Liver (tissue), 9 donors: Measurements from ENCODE around the gene ALAS1. TPM values are rescaled to one million over a fixed set of nuclear protein-coding genes. Genes with fewer than 3 reads are reported as not detected.

Experiments
- DNase-seq: peaks from one replicate; pipeline ENCODE4 v3.0.0-alpha.2; 2017; ENCODE audit warnings: low spot score
- H3K27ac ChIP-seq, 2 donors: one replicate each; pipeline ENCODE4 v1.7.0; 2013; ENCODE audit warnings: inconsistent platforms in 2 of 2, low read length in 2 of 2, control low read depth in 1 of 2, low read depth in 1 of 2, mild to moderate bottlenecking in 1 of 2
- H3K27me3 ChIP-seq, 4 donors: one replicate each; pipeline versions ENCODE4 v1.6.1 to v1.7.0; 2013; ENCODE audit warnings: low read length in 3 of 4, inconsistent platforms in 1 of 4, mild to moderate bottlenecking in 1 of 4, moderate library complexity in 1 of 4; ENCODE audit not compliant: control insufficient read depth in 4 of 4, insufficient read depth in 4 of 4
- H3K36me3 ChIP-seq, 4 donors: one replicate each; pipeline versions ENCODE4 v1.6.1 to v1.7.0; 2013; ENCODE audit warnings: low read length in 3 of 4, mild to moderate bottlenecking in 3 of 4, low read depth in 1 of 4, moderate library complexity in 1 of 4; ENCODE audit not compliant: control insufficient read depth in 4 of 4, insufficient read depth in 3 of 4
- H3K4me1 ChIP-seq, 4 donors: one replicate each; pipeline versions ENCODE4 v1.6.1 to v1.7.0; 2013; ENCODE audit warnings: low read length in 3 of 4, mild to moderate bottlenecking in 3 of 4, moderate library complexity in 1 of 4; ENCODE audit not compliant: control insufficient read depth in 4 of 4, insufficient read depth in 4 of 4
- H3K4me3 ChIP-seq, 3 donors: one replicate each; pipeline versions ENCODE4 v1.6.1 to v1.7.0; 2013; ENCODE audit warnings: low read length in 3 of 3, control low read depth in 1 of 3, low read depth in 1 of 3, mild to moderate bottlenecking in 1 of 3
- H3K9ac ChIP-seq, 2 donors: one replicate each; pipeline ENCODE4 v1.7.0; 2013; ENCODE audit warnings: low read length in 2 of 2, mild to moderate bottlenecking in 2 of 2, moderate library complexity in 2 of 2, control low read depth in 1 of 2, low read depth in 1 of 2
- H3K9me3 ChIP-seq, 4 donors: one replicate each; pipeline versions ENCODE4 v1.6.1 to v1.7.0; 2013; ENCODE audit warnings: low read length in 3 of 4; ENCODE audit not compliant: control insufficient read depth in 4 of 4
- FOXA2 ChIP-seq: IDR thresholded peaks from 2 replicates; pipeline ENCODE4 v1.6.1; 2016; ENCODE audit warnings: antibody characterized with exemption
- GABPA ChIP-seq, 2 donors: IDR thresholded peaks in 1 of 2; conservative IDR thresholded peaks in 1 of 2; 2 replicates each; pipeline ENCODE4 v1.6.1; 2016; ENCODE audit warnings: antibody characterized with exemption in 2 of 2, mild to moderate bottlenecking in 1 of 2, moderate library complexity in 1 of 2
- HNF4A ChIP-seq, 2 donors: conservative IDR thresholded peaks; 2 replicates each; pipeline ENCODE4 v1.6.1; 2016; ENCODE audit warnings: antibody characterized with exemption in 2 of 2, mild to moderate bottlenecking in 2 of 2
- HNF4G ChIP-seq: IDR thresholded peaks from 2 replicates; pipeline ENCODE4 v1.6.1; 2016; ENCODE audit warnings: antibody characterized with exemption
- JUND ChIP-seq, 2 donors: IDR thresholded peaks; 2 replicates each; pipeline ENCODE4 v1.6.1; 2016; ENCODE audit warnings: antibody characterized with exemption in 2 of 2
- NR2F2 ChIP-seq: IDR thresholded peaks from 2 replicates; pipeline ENCODE4 v1.6.1; 2016; ENCODE audit warnings: antibody characterized with exemption
- RAD21 ChIP-seq, 2 donors: IDR thresholded peaks; 2 replicates each; pipeline ENCODE4 v1.6.1; 2016; ENCODE audit warnings: antibody characterized with exemption in 2 of 2, mild to moderate bottlenecking in 2 of 2
- RXRA ChIP-seq, 2 donors: IDR thresholded peaks; 2 replicates each; pipeline ENCODE4 v1.6.1; 2017 to 2018; ENCODE audit warnings: antibody characterized with exemption in 2 of 2, mild to moderate bottlenecking in 1 of 2
- SP1 ChIP-seq: IDR thresholded peaks from 2 replicates; pipeline ENCODE4 v1.6.1; 2018; ENCODE audit warnings: antibody characterized with exemption, mild to moderate bottlenecking
- YY1 ChIP-seq: IDR thresholded peaks from 2 replicates; pipeline ENCODE4 v1.6.1; 2016; ENCODE audit warnings: antibody characterized with exemption, mild to moderate bottlenecking
- WGBS: extraction: QIAGEN DNeasy Blood & Tissue Kit; methylation state at CpG from one replicate; pipeline ENCODE4 v1.1.7; 2013; 5-methylcytosine and 5-hydroxymethylcytosine counted together
- polyA plus RNA-seq, 2 donors: library from polyadenylated mRNA; stranded (reverse) in 1 of 2; unstranded in 1 of 2; fragments of 200-250 nt in 1 of 2; fragments of >200 nt in 1 of 2; fragmentation: Nextera tagmentation in 1 of 2; extraction: Ambion mirVana in 1 of 2; gene quantifications; one replicate each; pipeline versions ENCODE4 v1.2.1 to v1.2.3, GENCODE V29; 2013 to 2015
- total RNA-seq, 2 donors: library from RNA; depleted of rRNA; stranded (reverse); fragments of >200 nt; gene quantifications; one replicate each; pipeline ENCODE4 v1.2.3, GENCODE V29; 2014
- TF ChIP-seq, protein P1 (sequence below): IDR thresholded peaks from 2 replicates; pipeline ENCODE4 v1.6.1; 2016; ENCODE audit warnings: antibody characterized with exemption
- TF ChIP-seq, protein P2 (sequence below): IDR thresholded peaks from 2 replicates; pipeline ENCODE4 v1.6.1; 2016; ENCODE audit warnings: antibody characterized with exemption
- TF ChIP-seq, protein P3 (sequence below): IDR thresholded peaks from 2 replicates; pipeline ENCODE4 v1.6.1; 2016; ENCODE audit warnings: antibody characterized with exemption, mild to moderate bottlenecking
- TF ChIP-seq, protein P4 (sequence below): fragments of 150-350 bp; IDR thresholded peaks from 2 replicates; pipeline ENCODE4 v1.5.1; 2017; ENCODE audit warnings: improper control_type of control experiment, low read depth, low read length; ENCODE audit not compliant: missing input control
- donor health status: healthy.
- donor health status: healthy.
- donor health status: healthy.
- donor health status: healthy.
- donor health status: healthy.

ALAS1 gene
- total and polyA plus RNA-seq, 4 donors = 32.3 to 421 (median 137) TPM

DNA sequence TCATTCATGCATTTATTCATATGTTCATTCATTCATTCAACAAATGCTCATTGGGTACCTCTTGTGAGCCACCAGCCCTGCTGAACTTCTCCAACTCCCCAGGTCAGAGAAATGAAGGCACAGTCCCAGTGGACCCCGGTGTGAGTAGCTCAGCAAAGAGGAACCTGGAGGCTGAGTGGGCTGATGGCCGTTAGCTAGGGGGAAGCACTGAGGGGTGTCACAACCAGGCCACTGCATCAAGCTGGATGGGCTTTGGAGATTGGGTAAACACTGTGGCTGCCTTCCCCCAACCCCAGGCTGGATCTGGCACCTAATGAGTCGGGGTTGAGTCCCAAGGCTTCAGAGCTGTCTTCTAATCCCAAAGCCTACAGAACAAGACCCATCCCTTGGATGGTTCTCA lies 12.1 kb upstream of the ALAS1 start:
- no peak overlapping the region for H3K27ac ChIP-seq
- 81% methylated on average over 3 of the region's 3 CpGs for WGBS
- no peak for DNase-seq
- H3K9ac ChIP-seq = no peak overlapping the region
- TF ChIP-seq RXRA (IDR thresholded peaks at IDR 0.05) (no peak), FOXA2 (no peak), HNF4G (no peak), JUND (IDR thresholded peaks at IDR 0.05) (no peak), GABPA (IDR thresholded peaks at IDR 0.05 in 1 of 2, conservative IDR thresholded peaks at IDR 0.05 in 1 of 2) (no peak), SP1 (no peak), NR2F2 (no peak), RAD21 (IDR thresholded peaks at IDR 0.05) (no peak)
- TF ChIP-seq, protein P1, sequence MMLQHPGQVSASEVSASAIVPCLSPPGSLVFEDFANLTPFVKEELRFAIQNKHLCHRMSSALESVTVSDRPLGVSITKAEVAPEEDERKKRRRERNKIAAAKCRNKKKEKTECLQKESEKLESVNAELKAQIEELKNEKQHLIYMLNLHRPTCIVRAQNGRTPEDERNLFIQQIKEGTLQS = no peak
- TF ChIP-seq, protein P2, sequence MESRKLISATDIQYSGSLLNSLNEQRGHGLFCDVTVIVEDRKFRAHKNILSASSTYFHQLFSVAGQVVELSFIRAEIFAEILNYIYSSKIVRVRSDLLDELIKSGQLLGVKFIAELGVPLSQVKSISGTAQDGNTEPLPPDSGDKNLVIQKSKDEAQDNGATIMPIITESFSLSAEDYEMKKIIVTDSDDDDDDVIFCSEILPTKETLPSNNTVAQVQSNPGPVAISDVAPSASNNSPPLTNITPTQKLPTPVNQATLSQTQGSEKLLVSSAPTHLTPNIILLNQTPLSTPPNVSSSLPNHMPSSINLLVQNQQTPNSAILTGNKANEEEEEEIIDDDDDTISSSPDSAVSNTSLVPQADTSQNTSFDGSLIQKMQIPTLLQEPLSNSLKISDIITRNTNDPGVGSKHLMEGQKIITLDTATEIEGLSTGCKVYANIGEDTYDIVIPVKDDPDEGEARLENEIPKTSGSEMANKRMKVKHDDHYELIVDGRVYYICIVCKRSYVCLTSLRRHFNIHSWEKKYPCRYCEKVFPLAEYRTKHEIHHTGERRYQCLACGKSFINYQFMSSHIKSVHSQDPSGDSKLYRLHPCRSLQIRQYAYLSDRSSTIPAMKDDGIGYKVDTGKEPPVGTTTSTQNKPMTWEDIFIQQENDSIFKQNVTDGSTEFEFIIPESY = no peak
- peaks cover 19 to 46% (median 28%) of the 10 kb centered on the region in 4 donors for H3K4me1 ChIP-seq
- H3K36me3 ChIP-seq = no peaks in the 10 kb centered on the region
- H3K4me3 ChIP-seq = peak overlapping the region in 2 of 3 donors; percentile 15 to 19
- H3K27me3 ChIP-seq = no peaks in the 10 kb centered on the region
- no peaks in the 10 kb centered on the region for H3K9me3 ChIP-seq

DNA sequence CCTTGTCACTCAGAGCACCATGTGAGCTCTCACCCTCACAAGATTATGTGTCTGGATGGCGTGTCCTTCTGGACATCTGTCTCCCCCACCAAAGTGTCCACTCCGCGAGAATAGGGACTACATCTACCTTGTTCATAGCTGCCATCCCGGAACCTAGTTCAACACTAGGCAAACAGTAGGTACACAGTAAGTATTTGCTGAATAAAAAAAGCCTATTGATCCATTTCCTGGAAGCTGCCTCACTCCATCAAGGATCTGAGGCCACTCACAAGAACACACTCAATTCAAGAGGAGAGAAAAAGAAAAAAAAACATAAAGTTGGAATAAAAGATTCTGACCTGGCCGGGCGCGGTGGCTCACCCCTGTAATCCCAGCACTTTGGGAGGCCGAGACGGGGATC lies 11.2 kb upstream of the ALAS1 start:
- H3K27ac ChIP-seq = no peak overlapping the region
- peak overlapping the region in 1 of 3 donors; percentile 19 for H3K4me3 ChIP-seq
- H3K9ac ChIP-seq = no peak overlapping the region
- TF ChIP-seq, protein P3, sequence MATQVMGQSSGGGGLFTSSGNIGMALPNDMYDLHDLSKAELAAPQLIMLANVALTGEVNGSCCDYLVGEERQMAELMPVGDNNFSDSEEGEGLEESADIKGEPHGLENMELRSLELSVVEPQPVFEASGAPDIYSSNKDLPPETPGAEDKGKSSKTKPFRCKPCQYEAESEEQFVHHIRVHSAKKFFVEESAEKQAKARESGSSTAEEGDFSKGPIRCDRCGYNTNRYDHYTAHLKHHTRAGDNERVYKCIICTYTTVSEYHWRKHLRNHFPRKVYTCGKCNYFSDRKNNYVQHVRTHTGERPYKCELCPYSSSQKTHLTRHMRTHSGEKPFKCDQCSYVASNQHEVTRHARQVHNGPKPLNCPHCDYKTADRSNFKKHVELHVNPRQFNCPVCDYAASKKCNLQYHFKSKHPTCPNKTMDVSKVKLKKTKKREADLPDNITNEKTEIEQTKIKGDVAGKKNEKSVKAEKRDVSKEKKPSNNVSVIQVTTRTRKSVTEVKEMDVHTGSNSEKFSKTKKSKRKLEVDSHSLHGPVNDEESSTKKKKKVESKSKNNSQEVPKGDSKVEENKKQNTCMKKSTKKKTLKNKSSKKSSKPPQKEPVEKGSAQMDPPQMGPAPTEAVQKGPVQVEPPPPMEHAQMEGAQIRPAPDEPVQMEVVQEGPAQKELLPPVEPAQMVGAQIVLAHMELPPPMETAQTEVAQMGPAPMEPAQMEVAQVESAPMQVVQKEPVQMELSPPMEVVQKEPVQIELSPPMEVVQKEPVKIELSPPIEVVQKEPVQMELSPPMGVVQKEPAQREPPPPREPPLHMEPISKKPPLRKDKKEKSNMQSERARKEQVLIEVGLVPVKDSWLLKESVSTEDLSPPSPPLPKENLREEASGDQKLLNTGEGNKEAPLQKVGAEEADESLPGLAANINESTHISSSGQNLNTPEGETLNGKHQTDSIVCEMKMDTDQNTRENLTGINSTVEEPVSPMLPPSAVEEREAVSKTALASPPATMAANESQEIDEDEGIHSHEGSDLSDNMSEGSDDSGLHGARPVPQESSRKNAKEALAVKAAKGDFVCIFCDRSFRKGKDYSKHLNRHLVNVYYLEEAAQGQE = peak; percentile 22
- TF ChIP-seq SP1 = peak; percentile 54
- peak in 1 of 2 donors; percentile 4 for TF ChIP-seq HNF4A (conservative IDR thresholded peaks at IDR 0.05)
- TF ChIP-seq RXRA (IDR thresholded peaks at IDR 0.05) = peak in 1 of 2 donors; percentile 44
- no peak for TF ChIP-seq HNF4G
- TF ChIP-seq, protein P1 = no peak
- H3K9me3 ChIP-seq = no peaks in the 10 kb centered on the region
- DNase-seq = peak; percentile 28
- WGBS = 79% methylated on average over 9 of the region's 9 CpGs
- H3K27me3 ChIP-seq = no peaks in the 10 kb centered on the region
- peaks cover 13 to 40% (median 25%) of the 10 kb centered on the region in 4 donors for H3K4me1 ChIP-seq
- H3K36me3 ChIP-seq = no peaks in the 10 kb centered on the region

DNA sequence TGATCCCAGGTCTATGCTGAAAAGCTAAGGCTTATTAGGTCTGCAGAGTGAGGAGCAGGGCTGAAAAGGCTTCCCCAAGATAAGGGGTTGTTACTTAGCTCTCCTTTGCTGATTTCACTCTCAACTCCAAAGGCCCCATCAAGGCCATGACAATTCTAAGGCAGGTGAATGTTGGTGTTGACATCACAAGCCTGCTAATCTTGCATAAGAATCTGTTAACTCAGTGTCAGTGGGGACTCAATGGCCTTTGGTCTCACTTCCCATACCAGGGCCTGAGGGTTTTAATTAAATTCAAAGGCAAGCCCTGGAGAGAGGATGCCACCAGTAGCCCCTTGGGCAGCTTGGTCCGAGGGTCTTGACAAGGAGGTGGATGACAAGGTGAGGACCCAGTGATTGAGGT lies 9.4 kb upstream of the ALAS1 start:
- TF ChIP-seq JUND (IDR thresholded peaks at IDR 0.05) = peak in 1 of 2 donors; percentile 10
- TF ChIP-seq FOXA2 = peak; percentile 6
- TF ChIP-seq, protein P1 = no peak
- peak; percentile 39 to 57 for TF ChIP-seq HNF4A (conservative IDR thresholded peaks at IDR 0.05)
- TF ChIP-seq GABPA (IDR thresholded peaks at IDR 0.05 in 1 of 2, conservative IDR thresholded peaks at IDR 0.05 in 1 of 2) = no peak
- no peak for TF ChIP-seq RXRA (IDR thresholded peaks at IDR 0.05)
- TF ChIP-seq, protein P4, sequence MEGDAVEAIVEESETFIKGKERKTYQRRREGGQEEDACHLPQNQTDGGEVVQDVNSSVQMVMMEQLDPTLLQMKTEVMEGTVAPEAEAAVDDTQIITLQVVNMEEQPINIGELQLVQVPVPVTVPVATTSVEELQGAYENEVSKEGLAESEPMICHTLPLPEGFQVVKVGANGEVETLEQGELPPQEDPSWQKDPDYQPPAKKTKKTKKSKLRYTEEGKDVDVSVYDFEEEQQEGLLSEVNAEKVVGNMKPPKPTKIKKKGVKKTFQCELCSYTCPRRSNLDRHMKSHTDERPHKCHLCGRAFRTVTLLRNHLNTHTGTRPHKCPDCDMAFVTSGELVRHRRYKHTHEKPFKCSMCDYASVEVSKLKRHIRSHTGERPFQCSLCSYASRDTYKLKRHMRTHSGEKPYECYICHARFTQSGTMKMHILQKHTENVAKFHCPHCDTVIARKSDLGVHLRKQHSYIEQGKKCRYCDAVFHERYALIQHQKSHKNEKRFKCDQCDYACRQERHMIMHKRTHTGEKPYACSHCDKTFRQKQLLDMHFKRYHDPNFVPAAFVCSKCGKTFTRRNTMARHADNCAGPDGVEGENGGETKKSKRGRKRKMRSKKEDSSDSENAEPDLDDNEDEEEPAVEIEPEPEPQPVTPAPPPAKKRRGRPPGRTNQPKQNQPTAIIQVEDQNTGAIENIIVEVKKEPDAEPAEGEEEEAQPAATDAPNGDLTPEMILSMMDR = no peak
- TF ChIP-seq, protein P3 = no peak
- TF ChIP-seq YY1 = no peak
- Histone ChIP-seq H3K9ac (no peak overlapping the region), H3K27me3 (no peaks in the 10 kb centered on the region), H3K9me3 (no peaks in the 10 kb centered on the region), H3K27ac (peak overlapping the region; percentile 47 to 74), H3K4me1 (peaks cover 4 to 31% (median 19%) of the 10 kb centered on the region in 4 donors), H3K4me3 (no peak overlapping the region), H3K36me3 (no peaks in the 10 kb centered on the region)
- WGBS = 91% methylated on average over 1 of the region's 1 CpG
- no peak for DNase-seq
